Mesendoderm (in vitro differentiated cells): ENCODE data around the gene ANKRD60.

Experiments used
- DNase-seq: peaks from one replicate; pipeline ENCODE4 v3.0.0; 2013
- H2AK5ac ChIP-seq: 2 replicates; pipeline ENCODE4 v1.6.1; 2013; ENCODE audit warnings: low read length, inconsistent platforms
- H2BK120ac ChIP-seq: 2 replicates; pipeline ENCODE4 v1.6.1; 2013; ENCODE audit warnings: low read depth, mild to moderate bottlenecking, low read length, moderate library complexity, mixed read lengths
- H2BK15ac ChIP-seq: replicated peaks from 2 replicates; pipeline ENCODE4 v1.6.1; 2013; ENCODE audit warnings: low read depth, mild to moderate bottlenecking, moderate library complexity
- H2BK5ac ChIP-seq: 2 replicates; pipeline ENCODE4 v1.6.1; 2013; ENCODE audit warnings: low read length, inconsistent platforms
- H3K18ac ChIP-seq: 2 replicates; pipeline ENCODE4 v1.6.1; 2013; ENCODE audit warnings: mild to moderate bottlenecking, low read length, mixed read lengths
- H3K23ac ChIP-seq: one replicate; pipeline ENCODE4 v1.6.1; 2013; ENCODE audit warnings: low read length
- H3K27ac ChIP-seq: 2 replicates; pipeline ENCODE4 v1.5.1; 2013; ENCODE audit warnings: low read depth, mild to moderate bottlenecking, inconsistent platforms, low read length, moderate library complexity
- H3K27me3 ChIP-seq: 2 replicates; pipeline ENCODE4 v1.6.1; 2013; ENCODE audit warnings: low read length, control low read depth, mild to moderate bottlenecking, inconsistent platforms; ENCODE audit not compliant: insufficient read depth, poor library complexity
- H3K36me3 ChIP-seq: 2 replicates; pipeline ENCODE4 v1.6.1; 2013; ENCODE audit warnings: low read length, inconsistent platforms; ENCODE audit not compliant: control insufficient read depth, insufficient read depth
- H3K4ac ChIP-seq: one replicate; pipeline ENCODE4 v1.6.1; 2013; ENCODE audit warnings: low read depth, mild to moderate bottlenecking, low read length, moderate library complexity
- H3K4me1 ChIP-seq: 2 replicates; pipeline ENCODE4 v1.6.1; 2013; ENCODE audit warnings: low read depth, low read length, inconsistent platforms; ENCODE audit not compliant: control insufficient read depth
- H3K4me2 ChIP-seq: 2 replicates; pipeline ENCODE4 v1.6.1; 2013; ENCODE audit warnings: low read length
- H3K4me3 ChIP-seq: 2 replicates; pipeline ENCODE4 v1.5.1; 2013; ENCODE audit warnings: mild to moderate bottlenecking, low read length
- H3K56ac ChIP-seq: one replicate; pipeline ENCODE4 v1.6.1; 2013; ENCODE audit warnings: low read length
- H3K79me1 ChIP-seq: 2 replicates; pipeline ENCODE4 v1.6.1; 2013; ENCODE audit warnings: low read length, inconsistent platforms
- H3K79me2 ChIP-seq: 2 replicates; pipeline ENCODE4 v1.6.1; 2013; ENCODE audit warnings: mild to moderate bottlenecking, low read length; ENCODE audit not compliant: control insufficient read depth, insufficient read depth
- H3K9ac ChIP-seq: 2 replicates; pipeline ENCODE4 v1.6.1; 2013; ENCODE audit warnings: low read length, inconsistent platforms
- H4K5ac ChIP-seq: one replicate; pipeline ENCODE4 v1.6.1; 2013; ENCODE audit warnings: low read length
- H4K8ac ChIP-seq: one replicate; pipeline ENCODE4 v1.6.1; 2013; ENCODE audit warnings: low read depth, mild to moderate bottlenecking, control low read depth, low read length, moderate library complexity
- WGBS: extraction: QIAGEN DNeasy Blood & Tissue Kit; methylation state at CpG from one replicate; pipeline ENCODE4 v1.1.7; 2013; ENCODE audit warnings: low lambda C conversion rate, missing lambda C conversion rate; ENCODE audit not compliant: insufficient coverage; ENCODE audit errors: extremely low coverage; 5-methylcytosine and 5-hydroxymethylcytosine counted together

ANKRD60 gene

GRCh38 chr20:58216334-58216733, 12.1 kb downstream of the ANKRD60 start:
- Histone ChIP-seq H3K36me3 (no peaks in the 10 kb centered on the region), H3K4me2 (no peak overlapping the region), H2BK120ac (no peak overlapping the region), H3K18ac (no peak overlapping the region), H3K27me3 (no peaks in the 10 kb centered on the region), H3K9ac (no peak overlapping the region), H2AK5ac (no peak overlapping the region), H3K4me1 (no peaks in the 10 kb centered on the region), H3K79me1 (no peaks in the 10 kb centered on the region), H4K5ac (no peak overlapping the region), H3K4ac (no peak overlapping the region), H3K79me2 (no peaks in the 10 kb centered on the region), H2BK5ac (no peak overlapping the region), H3K56ac (no peak overlapping the region), H3K4me3 (no peak overlapping the region), H4K8ac (no peak overlapping the region), H2BK15ac (no peak overlapping the region), H3K27ac (no peak overlapping the region), H3K23ac (no peak overlapping the region)
- no CpG with 5 or more reads among the region's 4 CpGs for WGBS
- DNase-seq: no peak

GRCh38 chr20:58215116-58215515, 13.3 kb downstream of the ANKRD60 start:
- H2BK5ac ChIP-seq: no peak overlapping the region
- no peaks in the 10 kb centered on the region for H3K4me1 ChIP-seq
- no peaks in the 10 kb centered on the region for H3K36me3 ChIP-seq
- no peaks in the 10 kb centered on the region for H3K79me1 ChIP-seq
- no peak overlapping the region for H3K9ac ChIP-seq
- no peak overlapping the region for H3K18ac ChIP-seq
- no peak overlapping the region for H2BK120ac ChIP-seq
- H2BK15ac ChIP-seq: no peak overlapping the region
- no peak overlapping the region for H3K4ac ChIP-seq
- no peak for DNase-seq
- no CpG with 5 or more reads among the region's 6 CpGs for WGBS
- no peaks in the 10 kb centered on the region for H3K79me2 ChIP-seq
- no peak overlapping the region for H4K8ac ChIP-seq
- no peak overlapping the region for H4K5ac ChIP-seq
- H3K4me3 ChIP-seq: no peak overlapping the region
- no peak overlapping the region for H3K27ac ChIP-seq
- H3K4me2 ChIP-seq: no peak overlapping the region
- no peak overlapping the region for H2AK5ac ChIP-seq
- no peaks in the 10 kb centered on the region for H3K27me3 ChIP-seq
- no peak overlapping the region for H3K56ac ChIP-seq
- no peak overlapping the region for H3K23ac ChIP-seq

GRCh38 chr20:58214310-58214709, 14.1 kb downstream of the ANKRD60 start:
- Histone ChIP-seq H3K27me3 (no peaks in the 10 kb centered on the region), H3K23ac (no peak overlapping the region), H3K79me1 (no peaks in the 10 kb centered on the region), H2BK15ac (no peak overlapping the region), H3K79me2 (no peaks in the 10 kb centered on the region), H4K8ac (no peak overlapping the region), H3K18ac (no peak overlapping the region), H3K4me3 (no peak overlapping the region), H3K4me2 (no peak overlapping the region), H3K4me1 (no peaks in the 10 kb centered on the region), H3K56ac (no peak overlapping the region), H3K9ac (no peak overlapping the region), H2BK5ac (no peak overlapping the region), H2AK5ac (no peak overlapping the region), H3K36me3 (no peaks in the 10 kb centered on the region), H3K27ac (no peak overlapping the region), H3K4ac (no peak overlapping the region), H4K5ac (no peak overlapping the region), H2BK120ac (no peak overlapping the region)
- no peak for DNase-seq
- WGBS: no CpG with 5 or more reads among the region's 8 CpGs

GRCh38 chr20:58213716-58214115, 14.7 kb downstream of the ANKRD60 start:
- H4K8ac ChIP-seq: no peak overlapping the region
- no peak overlapping the region for H2BK15ac ChIP-seq
- WGBS: no CpG with 5 or more reads among the region's 5 CpGs
- no peak overlapping the region for H3K9ac ChIP-seq
- H2BK5ac ChIP-seq: no peak overlapping the region
- no peak overlapping the region for H3K4ac ChIP-seq
- no peak for DNase-seq
- no peak overlapping the region for H3K4me2 ChIP-seq
- H3K4me3 ChIP-seq: no peak overlapping the region
- H3K79me2 ChIP-seq: no peaks in the 10 kb centered on the region
- H3K79me1 ChIP-seq: no peaks in the 10 kb centered on the region
- H2BK120ac ChIP-seq: no peak overlapping the region
- H3K27ac ChIP-seq: no peak overlapping the region
- H3K4me1 ChIP-seq: no peaks in the 10 kb centered on the region
- H3K36me3 ChIP-seq: no peaks in the 10 kb centered on the region
- no peak overlapping the region for H4K5ac ChIP-seq
- no peaks in the 10 kb centered on the region for H3K27me3 ChIP-seq
- H3K56ac ChIP-seq: no peak overlapping the region
- H2AK5ac ChIP-seq: no peak overlapping the region
- no peak overlapping the region for H3K18ac ChIP-seq
- no peak overlapping the region for H3K23ac ChIP-seq

- H3K4me1 ChIP-seq: no peaks in the 10 kb centered on the region
- H3K23ac ChIP-seq: no peak overlapping the region
- no peak for DNase-seq
Measured at GRCh38 chr20:58213121-58213520, 15.3 kb downstream of the ANKRD60 start.

GRCh38 chr20:58212636-58213035, 15.8 kb downstream of the ANKRD60 start:
- Histone ChIP-seq H3K18ac (no peak overlapping the region), H3K79me2 (no peaks in the 10 kb centered on the region), H3K56ac (no peak overlapping the region), H2AK5ac (no peak overlapping the region), H3K79me1 (no peaks in the 10 kb centered on the region), H3K4me3 (no peak overlapping the region), H3K27ac (no peak overlapping the region), H2BK120ac (no peak overlapping the region), H3K4me1 (no peaks in the 10 kb centered on the region), H3K9ac (no peak overlapping the region), H4K5ac (no peak overlapping the region), H3K36me3 (no peaks in the 10 kb centered on the region), H4K8ac (no peak overlapping the region), H2BK5ac (no peak overlapping the region), H3K4me2 (no peak overlapping the region), H2BK15ac (no peak overlapping the region), H3K27me3 (no peaks in the 10 kb centered on the region), H3K23ac (no peak overlapping the region), H3K4ac (no peak overlapping the region)
- DNase-seq: no peak
- WGBS: no CpG with 5 or more reads among the region's 17 CpGs

More at GRCh38 chr20:58213121-58213520, 15.3 kb downstream of the ANKRD60 start:
- Histone ChIP-seq H3K56ac (no peak overlapping the region), H3K79me1 (no peaks in the 10 kb centered on the region), H3K27me3 (no peaks in the 10 kb centered on the region), H2BK5ac (no peak overlapping the region), H3K9ac (no peak overlapping the region), H3K79me2 (no peaks in the 10 kb centered on the region), H2AK5ac (no peak overlapping the region), H3K18ac (no peak overlapping the region), H3K27ac (no peak overlapping the region), H4K5ac (no peak overlapping the region), H4K8ac (no peak overlapping the region), H3K4ac (no peak overlapping the region), H3K36me3 (no peaks in the 10 kb centered on the region), H2BK15ac (no peak overlapping the region), H3K4me2 (no peak overlapping the region), H3K4me3 (no peak overlapping the region), H2BK120ac (no peak overlapping the region)
- no CpG with 5 or more reads among the region's 8 CpGs for WGBS
